Measurements from ENCODE around the gene EN2. TPM values are rescaled to one million over a fixed set of nuclear protein-coding genes. Genes with fewer than 3 reads are reported as not detected.

Gene EN2
- total RNA-seq, 1 donor from 2014 or later, result 0.22 TPM

- DNase-seq (ENCODE audit: low spot score), result peak; percentile 86
These were observed 26.8 kb downstream of the EN2 start for GRCh38 chr7:155484483-155485399.

- DNase-seq (ENCODE audit: low spot score), result no peak
These were observed 29.0 kb downstream of the EN2 start for GRCh38 chr7:155486783-155487508.

- DNase-seq (ENCODE audit: low spot score), result peak; percentile 90
These were observed 29.9 kb downstream of the EN2 start for GRCh38 chr7:155487509-155488482.

- no peak for DNase-seq (ENCODE audit: low spot score)
These were observed 30.7 kb downstream of the EN2 start for GRCh38 chr7:155488483-155489127.

- DNase-seq (ENCODE audit: low spot score), result peak; percentile 73
These were observed 31.4 kb downstream of the EN2 start for GRCh38 chr7:155489158-155489840.

- peak; percentile 86 for DNase-seq (ENCODE audit: low spot score)
These were observed 32.1 kb downstream of the EN2 start for GRCh38 chr7:155489862-155490696.

GRCh38 chr7:155490697-155491628, 33.0 kb downstream of the EN2 start:
- peak; percentile 90 for DNase-seq (ENCODE audit: low spot score)

GRCh38 chr7:155491812-155492211, 33.9 kb downstream of the EN2 start:
- no peak for DNase-seq (ENCODE audit: low spot score)

GRCh38 chr7:155493744-155494538, 36.0 kb downstream of the EN2 start:
- no peak for DNase-seq (ENCODE audit: low spot score)

GRCh38 chr7:155494551-155494950, 36.6 kb downstream of the EN2 start:
- DNase-seq (ENCODE audit: low spot score), result no peak

GRCh38 chr7:155495440-155496248, 37.7 kb downstream of the EN2 start:
- DNase-seq (ENCODE audit: low spot score), result no peak

- DNase-seq (ENCODE audit: low spot score), result no peak
These were observed 38.5 kb downstream of the EN2 start for GRCh38 chr7:155496267-155497005.

GRCh38 chr7:155497149-155497901, 39.4 kb downstream of the EN2 start:
- no peak for DNase-seq (ENCODE audit: low spot score)

- no peak for DNase-seq (ENCODE audit: low spot score)
These were observed 47.5 kb downstream of the EN2 start for GRCh38 chr7:155505422-155505793.

GRCh38 chr7:155506854-155507337, 49.0 kb downstream of the EN2 start:
- peak; percentile 43 for DNase-seq (ENCODE audit: low spot score)

Data from mesenteric fat pad (tissue), 1 donor.